ENCODE measurements around the gene C16orf96.

C16orf96 gene

GRCh38 chr16:4574919-4575705, 19.0 kb downstream of the C16orf96 start:
- Histone ChIP-seq H3K9me3 (ENCODE audit: control insufficient read depth, low read length) (no peaks in the 10 kb centered on the region), H3K27me3 (ENCODE audit: control insufficient read depth, insufficient read depth, low read length) (no peaks in the 10 kb centered on the region)

DNA sequence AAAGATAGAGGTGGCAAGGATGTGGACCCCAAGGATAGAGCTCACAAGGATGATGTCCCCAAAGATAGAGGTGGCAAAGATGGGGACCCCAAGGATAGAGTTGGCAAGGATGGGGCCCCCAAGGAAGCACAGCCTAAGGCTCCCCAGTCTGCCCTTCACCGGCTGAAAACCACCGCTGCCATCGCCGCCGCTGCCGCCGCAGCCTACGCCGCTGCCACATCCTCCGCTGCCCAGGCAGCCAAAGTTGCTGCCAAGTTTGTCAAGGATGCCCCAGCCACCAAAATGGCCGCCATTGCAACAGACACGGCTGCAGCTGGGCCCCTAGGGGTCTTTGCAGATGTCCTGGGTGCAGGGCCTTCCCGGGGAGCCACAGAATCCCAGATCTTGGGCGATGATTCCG, 19.9 kb downstream of the C16orf96 start:
- Histone ChIP-seq H3K27me3 (ENCODE audit: control insufficient read depth, insufficient read depth, low read length) (no peaks in the 10 kb centered on the region), H3K4me3 (ENCODE audit: low read length) (no peak overlapping the region), H3K36me3 (ENCODE audit: control insufficient read depth, insufficient read depth, low read length) (no peaks in the 10 kb centered on the region), H3K9me3 (ENCODE audit: control insufficient read depth, low read length) (no peaks in the 10 kb centered on the region), H3K9ac (ENCODE audit: low read length) (no peak overlapping the region), H3K4me1 (ENCODE audit: control insufficient read depth, insufficient read depth, low read length) (no peaks in the 10 kb centered on the region)

More at GRCh38 chr16:4574919-4575705, 19.0 kb downstream of the C16orf96 start:
- Histone ChIP-seq H3K36me3 (ENCODE audit: control insufficient read depth, insufficient read depth, low read length) (no peaks in the 10 kb centered on the region), H3K4me1 (ENCODE audit: control insufficient read depth, insufficient read depth, low read length) (no peaks in the 10 kb centered on the region), H3K4me3 (ENCODE audit: low read length) (no peak overlapping the region), H3K9ac (ENCODE audit: low read length) (no peak overlapping the region)

DNA sequence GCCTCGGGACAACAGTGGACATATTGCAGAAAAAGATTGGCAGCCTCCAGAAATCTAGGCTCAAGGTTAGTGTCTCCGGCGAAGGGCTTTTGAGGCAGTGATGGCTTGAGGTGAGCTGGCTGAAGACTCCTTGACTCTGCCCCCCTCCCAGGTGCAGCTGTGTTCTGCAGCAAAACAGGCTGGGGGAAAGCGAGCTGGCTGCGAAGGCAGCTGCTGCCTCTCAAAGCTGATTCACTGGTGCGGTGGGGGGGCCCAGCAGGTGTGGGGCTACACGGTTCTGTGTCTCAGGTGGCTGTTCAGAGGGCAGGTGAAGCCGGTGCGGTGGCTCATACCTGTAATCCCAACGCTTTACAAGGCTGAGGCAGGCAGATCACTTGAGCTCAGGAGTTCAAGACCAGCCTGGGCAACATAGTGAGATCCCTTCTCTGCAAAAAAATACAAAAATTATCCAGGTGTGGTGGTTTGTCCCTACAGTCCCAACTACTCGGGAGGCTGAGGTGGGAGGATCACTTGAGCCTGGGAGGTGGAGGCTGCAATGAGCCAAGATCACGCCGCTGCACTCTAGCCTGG, 22.9 kb downstream of the C16orf96 start:
- Histone ChIP-seq H3K4me3 (ENCODE audit: low read length) (no peak overlapping the region), H3K36me3 (ENCODE audit: control insufficient read depth, insufficient read depth, low read length) (no peaks in the 10 kb centered on the region), H3K4me1 (ENCODE audit: control insufficient read depth, insufficient read depth, low read length) (no peaks in the 10 kb centered on the region), H3K9me3 (ENCODE audit: control insufficient read depth, low read length) (no peaks in the 10 kb centered on the region), H3K9ac (ENCODE audit: low read length) (no peak overlapping the region), H3K27me3 (ENCODE audit: control insufficient read depth, insufficient read depth, low read length) (no peaks in the 10 kb centered on the region)

- no peaks in the 10 kb centered on the region for H3K4me1 ChIP-seq (ENCODE audit: control insufficient read depth, insufficient read depth, low read length)
- H3K4me3 ChIP-seq (ENCODE audit: low read length), result no peak overlapping the region
- no peaks in the 10 kb centered on the region for H3K9me3 ChIP-seq (ENCODE audit: control insufficient read depth, low read length)
- H3K27me3 ChIP-seq (ENCODE audit: control insufficient read depth, insufficient read depth, low read length), result no peaks in the 10 kb centered on the region
- H3K9ac ChIP-seq (ENCODE audit: low read length), result no peak overlapping the region
- H3K36me3 ChIP-seq (ENCODE audit: control insufficient read depth, insufficient read depth, low read length), result no peaks in the 10 kb centered on the region
These were observed 24.1 kb downstream of the C16orf96 start for GRCh38 chr16:4580250-4580649.

- no peak overlapping the region for H3K4me3 ChIP-seq (ENCODE audit: low read length)
- no peaks in the 10 kb centered on the region for H3K4me1 ChIP-seq (ENCODE audit: control insufficient read depth, insufficient read depth, low read length)
- peaks cover 4% of the 10 kb centered on the region for H3K27me3 ChIP-seq (ENCODE audit: control insufficient read depth, insufficient read depth, low read length)
- H3K9me3 ChIP-seq (ENCODE audit: control insufficient read depth, low read length), result peaks cover 7% of the 10 kb centered on the region
- H3K9ac ChIP-seq (ENCODE audit: low read length), result no peak overlapping the region
- no peaks in the 10 kb centered on the region for H3K36me3 ChIP-seq (ENCODE audit: control insufficient read depth, insufficient read depth, low read length)
These were observed 27.8 kb downstream of the C16orf96 start for GRCh38 chr16:4583906-4584305.

DNA sequence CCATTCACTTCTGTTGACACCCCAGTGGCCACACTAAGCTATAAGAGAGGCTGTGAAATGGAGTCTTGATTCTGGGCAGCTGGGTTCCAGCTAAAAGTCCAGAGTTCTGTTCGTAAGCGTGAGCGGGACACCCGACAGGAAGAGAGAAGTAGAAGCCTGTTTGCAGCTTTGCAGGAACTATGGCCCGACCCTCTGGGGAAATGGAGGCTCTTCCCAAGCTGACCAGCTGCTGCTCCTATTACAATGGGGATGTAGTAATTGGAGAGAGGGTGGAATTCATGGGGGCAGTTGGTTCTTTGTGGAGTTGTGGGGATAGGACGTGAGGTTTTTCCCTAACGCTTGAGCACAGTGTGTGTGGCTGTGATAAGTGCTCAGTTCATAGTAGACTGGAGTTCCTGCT, 30.2 kb downstream of the C16orf96 start:
- H3K9me3 ChIP-seq (ENCODE audit: control insufficient read depth, low read length), result peaks cover 7% of the 10 kb centered on the region
- H3K4me1 ChIP-seq (ENCODE audit: control insufficient read depth, insufficient read depth, low read length), result no peaks in the 10 kb centered on the region
- no peak overlapping the region for H3K4me3 ChIP-seq (ENCODE audit: low read length)
- H3K36me3 ChIP-seq (ENCODE audit: control insufficient read depth, insufficient read depth, low read length), result no peaks in the 10 kb centered on the region
- peaks cover 4% of the 10 kb centered on the region for H3K27me3 ChIP-seq (ENCODE audit: control insufficient read depth, insufficient read depth, low read length)
- no peak overlapping the region for H3K9ac ChIP-seq (ENCODE audit: low read length)

DNA sequence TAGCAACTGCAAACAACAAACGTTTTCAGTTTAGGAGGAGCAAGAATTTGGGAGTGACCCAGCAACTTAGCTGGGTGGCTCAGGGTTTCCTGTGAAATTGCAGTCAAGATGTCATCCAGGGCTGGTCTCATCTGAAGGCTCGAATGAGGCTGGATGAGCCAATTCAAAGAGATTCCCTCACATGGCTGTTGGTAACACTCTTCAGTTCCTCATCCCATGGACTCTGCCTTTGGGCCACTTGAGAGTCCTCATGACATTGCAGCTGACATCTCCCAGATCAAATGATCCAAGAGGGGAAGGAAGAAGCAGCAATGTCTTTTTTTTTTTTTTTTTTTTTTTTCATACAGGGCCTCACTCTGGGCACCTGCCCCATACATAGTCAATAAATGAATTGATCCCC, 32.2 kb downstream of the C16orf96 start:
- H3K4me1 ChIP-seq (ENCODE audit: control insufficient read depth, insufficient read depth, low read length), result no peaks in the 10 kb centered on the region
- peaks cover 4% of the 10 kb centered on the region for H3K27me3 ChIP-seq (ENCODE audit: control insufficient read depth, insufficient read depth, low read length)
- H3K9ac ChIP-seq (ENCODE audit: low read length), result no peak overlapping the region
- peaks cover 7% of the 10 kb centered on the region for H3K9me3 ChIP-seq (ENCODE audit: control insufficient read depth, low read length)
- H3K36me3 ChIP-seq (ENCODE audit: control insufficient read depth, insufficient read depth, low read length), result no peaks in the 10 kb centered on the region
- H3K4me3 ChIP-seq (ENCODE audit: low read length), result no peak overlapping the region

DNA sequence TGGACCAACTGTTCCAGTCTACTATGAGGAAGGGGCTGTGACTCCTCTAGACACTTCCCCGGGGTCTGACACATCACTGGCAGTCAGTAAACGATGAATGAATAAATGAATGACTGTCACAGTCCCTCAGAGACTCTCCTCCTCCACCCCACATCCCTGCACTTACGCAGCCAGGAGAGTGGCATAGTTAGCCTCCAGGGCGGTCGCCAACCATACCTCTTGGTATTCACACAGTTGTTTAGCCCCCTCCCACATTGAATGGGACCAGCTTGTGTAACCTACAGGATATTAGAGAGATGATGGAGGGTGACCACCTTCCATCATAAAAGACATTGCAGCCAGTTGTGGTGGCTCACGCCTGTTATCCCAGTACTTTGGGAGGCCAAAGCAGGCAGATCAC, 32.8 kb downstream of the C16orf96 start:
- H3K4me3 ChIP-seq (ENCODE audit: low read length), result no peak overlapping the region
- H3K9ac ChIP-seq (ENCODE audit: low read length), result no peak overlapping the region
- H3K36me3 ChIP-seq (ENCODE audit: control insufficient read depth, insufficient read depth, low read length), result no peaks in the 10 kb centered on the region
- H3K9me3 ChIP-seq (ENCODE audit: control insufficient read depth, low read length), result peaks cover 7% of the 10 kb centered on the region
- no peaks in the 10 kb centered on the region for H3K4me1 ChIP-seq (ENCODE audit: control insufficient read depth, insufficient read depth, low read length)
- peaks cover 4% of the 10 kb centered on the region for H3K27me3 ChIP-seq (ENCODE audit: control insufficient read depth, insufficient read depth, low read length)

DNA sequence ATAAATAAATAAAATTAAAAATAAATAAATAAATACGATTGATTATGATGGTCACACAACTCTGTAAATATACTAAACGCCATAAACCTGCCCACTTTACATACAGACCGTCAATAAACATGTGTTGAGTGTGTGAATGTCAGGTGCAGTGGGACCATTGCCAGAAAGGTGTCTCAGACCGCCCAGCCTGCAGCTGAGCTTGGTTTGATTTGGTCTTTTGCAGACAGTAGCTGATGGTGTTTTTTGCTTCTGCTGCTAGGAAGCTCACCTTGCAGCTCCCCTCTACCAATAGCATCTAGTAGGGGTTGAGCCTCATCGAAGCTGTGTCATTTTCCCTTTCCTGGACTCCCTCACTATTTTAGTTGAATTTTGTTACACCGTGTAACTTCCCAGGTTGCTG, 35.1 kb downstream of the C16orf96 start:
- Histone ChIP-seq H3K9me3 (ENCODE audit: control insufficient read depth, low read length) (peaks cover 7% of the 10 kb centered on the region), H3K36me3 (ENCODE audit: control insufficient read depth, insufficient read depth, low read length) (no peaks in the 10 kb centered on the region), H3K4me1 (ENCODE audit: control insufficient read depth, insufficient read depth, low read length) (no peaks in the 10 kb centered on the region), H3K4me3 (ENCODE audit: low read length) (no peak overlapping the region), H3K27me3 (ENCODE audit: control insufficient read depth, insufficient read depth, low read length) (no peaks in the 10 kb centered on the region), H3K9ac (ENCODE audit: low read length) (no peak overlapping the region)

DNA sequence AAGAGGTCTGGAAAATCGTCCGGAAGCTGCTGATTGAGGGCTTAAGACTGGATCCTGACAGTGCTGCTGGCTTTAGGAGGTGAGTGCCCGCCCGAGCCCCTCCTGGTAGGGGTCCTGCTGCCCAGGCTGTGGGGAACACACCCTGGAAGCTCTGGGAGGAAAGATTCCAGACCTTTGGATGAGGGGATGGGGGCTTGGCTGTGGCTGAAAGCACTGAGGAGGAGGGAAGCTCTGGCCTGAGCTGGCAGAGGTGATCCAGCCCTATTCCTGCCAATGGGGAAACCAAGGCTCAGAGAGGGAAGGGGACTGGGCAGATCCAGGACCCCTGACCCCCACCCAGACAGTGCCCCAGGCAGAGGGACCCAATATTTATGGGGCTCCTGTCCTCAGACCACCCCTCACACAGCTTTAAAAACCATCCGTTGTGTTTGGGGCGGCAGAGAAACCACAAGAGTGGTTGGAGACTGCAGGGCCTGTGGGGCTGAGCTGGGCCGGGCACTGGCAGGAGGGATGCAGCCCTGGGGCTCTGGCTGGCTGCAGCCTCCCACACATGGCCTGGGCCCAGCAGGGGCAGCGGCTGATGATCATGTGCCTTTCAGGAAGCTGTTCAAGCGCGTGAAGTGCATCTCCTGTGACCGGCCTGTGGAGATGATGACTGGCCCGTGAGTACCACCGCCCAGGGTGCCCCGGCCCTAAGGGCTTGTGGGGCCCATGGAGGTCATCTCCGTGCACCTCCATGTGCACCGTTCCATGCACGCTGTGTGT, 35.7 kb downstream of the C16orf96 start:
- Histone ChIP-seq H3K27me3 (ENCODE audit: control insufficient read depth, insufficient read depth, low read length) (no peaks in the 10 kb centered on the region), H3K9ac (ENCODE audit: low read length) (no peak overlapping the region), H3K4me3 (ENCODE audit: low read length) (no peak overlapping the region), H3K4me1 (ENCODE audit: control insufficient read depth, insufficient read depth, low read length) (peaks cover 2% of the 10 kb centered on the region), H3K36me3 (ENCODE audit: control insufficient read depth, insufficient read depth, low read length) (no peaks in the 10 kb centered on the region), H3K9me3 (ENCODE audit: control insufficient read depth, low read length) (peaks cover 7% of the 10 kb centered on the region)

- H3K27me3 ChIP-seq (ENCODE audit: control insufficient read depth, insufficient read depth, low read length), result no peaks in the 10 kb centered on the region
These were observed 36.9 kb downstream of the C16orf96 start for GRCh38 chr16:4593086-4593485.

More at GRCh38 chr16:4593086-4593485, 36.9 kb downstream of the C16orf96 start:
- Histone ChIP-seq H3K9me3 (ENCODE audit: control insufficient read depth, low read length) (peaks cover 6% of the 10 kb centered on the region), H3K4me1 (ENCODE audit: control insufficient read depth, insufficient read depth, low read length) (peaks cover 10% of the 10 kb centered on the region), H3K4me3 (ENCODE audit: low read length) (no peak overlapping the region), H3K36me3 (ENCODE audit: control insufficient read depth, insufficient read depth, low read length) (no peaks in the 10 kb centered on the region), H3K9ac (ENCODE audit: low read length) (no peak overlapping the region)

All from mucosa of stomach (tissue), 1 donor.